ENCODE measurements around the gene SLCO3A1.

- no peak for TF ChIP-seq CTCF (conservative IDR thresholded peaks at IDR 0.05)
- no peak for TF ChIP-seq EZH2 (IDR thresholded peaks at IDR 0.05; ENCODE audit: low read depth)
These were observed 67.8 kb downstream of the SLCO3A1 start for GRCh38 chr15:91921188-91921842.

All from PC-9 (cell line).